K562 (cell line): ENCODE results near the gene GPD1L. TPM values are rescaled to one million over a fixed set of nuclear protein-coding genes. Genes with fewer than 3 reads are reported as not detected.

Source experiments
- ATAC-seq: fragments of 200-7000 bp; cut with Tn5 transposase; 3 replicates; pipeline ENCODE4 v1.9.1; 2020; ENCODE audit warnings: moderate library complexity
- BruUV-seq: library from RNA; stranded (reverse); fragments of 400-500 nt; replicated peaks from 2 replicates; lab custom pipeline; 2021; lab: Mats Ljungman, UMichigan
- CTCF ChIA-PET: fragments of 300-600 bp; formaldehyde crosslinking; extraction: SDS; loops from one replicate; lab custom pipeline; 2021; ENCODE audit warnings: low intra/inter-chr PET ratio; lab: Yijun Ruan, JAX
- POLR2A ChIA-PET: fragments of 300-600, 350-650 bp; sonication (Branson Sonifier 250); formaldehyde crosslinking; extraction: SDS; loops from one replicate; lab custom pipeline; 2021; ENCODE audit warnings: antibody characterized with exemption, inconsistent platforms; lab: Yijun Ruan, JAX
- DNase-seq, 4 experiments: peaks; one replicate each; pipeline versions ENCODE4 v3.0.0 to v3.0.0-alpha.2; 2011 to 2018; ENCODE audit warnings: low spot score in 3 of 4, mixed read lengths in 3 of 4; ENCODE audit errors: extremely low read depth in 1 of 4
- FAIRE-seq: peaks from 2 replicates; lab custom pipeline; 2011; peaks lifted over from hg19 to GRCh38; lab: Jason Lieb, UNC
- H2AFZ ChIP-seq: 2 replicates; pipeline ENCODE4 v1.6.0; 2011; ENCODE audit warnings: low read depth, low read length, control low read depth, inconsistent platforms
- H3K27ac ChIP-seq: fragments of 200-600 bp; 3 replicates; pipeline ENCODE4 v1.8.0; 2011; ENCODE audit warnings: low read depth, mild to moderate bottlenecking, control low read depth, inconsistent platforms, low read length, moderate library complexity, mixed read lengths; ENCODE audit errors: extremely low read depth
- H3K27me3 ChIP-seq, 2 experiments: fragments of 300-600 bp in 1 of 2; 2 replicates in 1 of 2; 3 replicates in 1 of 2; pipeline versions ENCODE4 v1.6.0 to v1.8.0; 2011; ENCODE audit warnings: inconsistent platforms in 2 of 2, low read length in 2 of 2, mild to moderate bottlenecking in 1 of 2, mixed read lengths in 1 of 2, moderate library complexity in 1 of 2; ENCODE audit not compliant: control insufficient read depth in 2 of 2, insufficient read depth in 2 of 2
- H3K36me3 ChIP-seq: fragments of 300-600 bp; 3 replicates; pipeline ENCODE4 v1.8.0; 2011; ENCODE audit warnings: mild to moderate bottlenecking, low read length, inconsistent platforms; ENCODE audit not compliant: control insufficient read depth, insufficient read depth
- H3K4me1 ChIP-seq, 2 experiments: fragments of 200-600 bp in 1 of 2; replicated peaks in 1 of 2; 2 replicates in 1 of 2; 3 replicates in 1 of 2; pipeline versions ENCODE4 v1.5.1 to v1.8.0; 2011; ENCODE audit warnings: inconsistent platforms in 2 of 2, low read length in 2 of 2, mild to moderate bottlenecking in 1 of 2, mixed read lengths in 1 of 2, moderate library complexity in 1 of 2; ENCODE audit not compliant: control insufficient read depth in 2 of 2, insufficient read depth in 2 of 2
- H3K4me2 ChIP-seq: 2 replicates; pipeline ENCODE4 v1.6.1; 2011; ENCODE audit warnings: low read length, control low read depth, inconsistent platforms, mixed read lengths; ENCODE audit not compliant: insufficient read depth
- H3K4me3 ChIP-seq: fragments of 200-600 bp; sonication (generic), shearing (Covaris generic); 2 replicates; pipeline ENCODE4 v1.5.1; 2016; ENCODE audit warnings: control low read depth, inconsistent platforms
- H3K79me2 ChIP-seq: fragments of 200-600 bp; 3 replicates; pipeline ENCODE4 v1.8.0; 2011; ENCODE audit warnings: low read length, inconsistent platforms; ENCODE audit not compliant: control insufficient read depth, insufficient read depth
- H3K9ac ChIP-seq, 2 experiments: 2 replicates each; pipeline versions ENCODE4 v1.6.0 to v1.6.1; 2011; ENCODE audit warnings: low read depth in 2 of 2, low read length in 2 of 2, control low read depth in 1 of 2, inconsistent platforms in 1 of 2, mild to moderate bottlenecking in 1 of 2, mixed read lengths in 1 of 2; ENCODE audit not compliant: insufficient read depth in 1 of 2
- H3K9me1 ChIP-seq: one replicate; pipeline ENCODE4 v1.6.0; 2011; ENCODE audit warnings: inconsistent platforms, mild to moderate bottlenecking, low read length, moderate library complexity; ENCODE audit not compliant: control insufficient read depth, insufficient read depth
- H3K9me3 ChIP-seq: replicated peaks from 2 replicates; pipeline ENCODE4 v1.5.1; 2011; ENCODE audit warnings: low read depth, low read length, inconsistent platforms; ENCODE audit not compliant: control insufficient read depth, insufficient read depth
- H4K20me1 ChIP-seq: replicated peaks from 2 replicates; pipeline ENCODE4 v1.6.1; 2011; ENCODE audit warnings: low read length, inconsistent platforms, mixed read lengths; ENCODE audit not compliant: control insufficient read depth, insufficient read depth
- CBFA2T2 ChIP-seq: fragments of 450-650 bp; conservative IDR thresholded peaks from 2 replicates; pipeline ENCODE4 v1.6.1; 2017; ENCODE audit warnings: mild to moderate bottlenecking
- CBFA2T3 ChIP-seq: fragments of 450-650 bp; IDR thresholded peaks from 2 replicates; pipeline ENCODE4 v1.6.1; 2017
- FOXK1 ChIP-seq: sonication (generic); formaldehyde crosslinking; IDR thresholded peaks from 2 replicates; pipeline ENCODE4 v1.8.0; 2022; ENCODE audit warnings: missing genetic modification reagents, mild to moderate bottlenecking, borderline replicate concordance
- OTX1 ChIP-seq: fragments of 450-650 bp; formaldehyde crosslinking; IDR thresholded peaks from 2 replicates; pipeline ENCODE4 v1.4.0; 2022; ENCODE audit warnings: mild to moderate bottlenecking
- TRIM24 ChIP-seq, 2 experiments: fragments of 450-650 bp; IDR thresholded peaks; 2 replicates each; pipeline ENCODE4 v1.6.1; 2016
- ZNF316 ChIP-seq: fragments of 450-650 bp; IDR thresholded peaks from 2 replicates; pipeline ENCODE4 v1.6.1; 2016
- WGBS: fragments of 100-300 bp; shearing (Covaris generic); methylation state at CpG from one replicate; pipeline ENCODE4 v1.1.6; 2016; ENCODE audit warnings: low coverage, mixed read lengths; ENCODE audit not compliant: insufficient coverage; ENCODE audit errors: missing lambda C conversion rate; 5-methylcytosine and 5-hydroxymethylcytosine counted together
- in situ Hi-C: fragments of 300-500 bp; cut with MboI; formaldehyde crosslinking; loops from 4 replicates; pipeline ENCODE4 v1.15.0; 2018; ENCODE audit warnings: inconsistent platforms, mixed read lengths
- intact Hi-C: fragments of 100-400 bp; cut with micrococcal nuclease; formaldehyde crosslinking; loops from 2 replicates; pipeline ENCODE4 v1.14.2; 2022
- polyA plus RNA-seq, 8 experiments: library from polyadenylated mRNA; depleted of rRNA in 4 of 8; stranded (reverse) in 5 of 8; unstranded in 3 of 8; fragments of >200 nt; fragmentation: Nextera tagmentation in 2 of 8; fragmentation: Illumina TruSeq in 1 of 8; extraction: Ambion mirVana in 2 of 8; extraction: Trizol in 1 of 8; gene quantifications; 2 replicates each; pipeline versions ENCODE4 v1.2.1 to v1.2.3, GENCODE V29; 2011 to 2014; ENCODE audit warnings: inconsistent platforms in 1 of 8, missing spikeins in 1 of 8
- total RNA-seq, 7 experiments: library from RNA; depleted of rRNA in 6 of 7; stranded (reverse); fragments of >200 nt in 6 of 7; fragmentation: Illumina TruSeq in 2 of 7; extraction: Trizol in 2 of 7; gene quantifications; 2 replicates each; pipeline versions ENCODE4 v1.2.1 to v1.2.3, GENCODE V29; 2011 to 2021; ENCODE audit warnings: low replicate concordance in 1 of 7
- TF ChIP-seq, protein P1 (sequence below): sonication (generic); formaldehyde crosslinking; IDR thresholded peaks from 2 replicates; pipeline ENCODE4 v1.8.1; 2023; ENCODE audit warnings: mild to moderate bottlenecking, missing genetic modification reagents

Gene GPD1L
- total and polyA plus RNA-seq, 9 of the 15 experiments (the other 6 are each of a cell fraction or from before 2014, with no cell fraction given) = 1.6 to 17.3 (median 12.3) TPM

DNA sequence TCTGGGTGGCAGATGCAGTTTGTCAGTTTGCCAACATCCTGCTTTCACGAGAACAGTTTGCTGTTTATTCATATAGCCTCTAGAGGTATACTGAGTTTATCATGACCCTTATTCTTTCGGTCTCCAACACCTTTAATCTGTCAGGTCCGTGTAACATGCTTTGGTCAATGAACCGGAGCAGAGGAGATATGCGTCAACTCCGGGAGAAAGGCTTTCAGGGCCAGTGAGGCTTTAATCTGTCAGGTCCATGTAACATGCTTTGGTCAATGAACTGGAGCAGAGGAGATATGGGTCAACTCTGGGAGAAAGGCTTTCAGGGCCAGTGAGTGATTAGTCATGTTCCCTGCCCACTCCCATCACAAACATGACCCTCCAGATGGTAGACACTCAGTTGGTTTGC lies 16.9 kb upstream of the GPD1L start:
- in situ Hi-C loops = no loop called here
- Histone ChIP-seq H3K79me2 (no peaks in the 10 kb centered on the region), H3K9me1 (no peaks in the 10 kb centered on the region), H4K20me1 (no peaks in the 10 kb centered on the region), H2AFZ (no peak overlapping the region), H3K4me2 (no peak overlapping the region), H3K9ac (no peak overlapping the region), H3K4me1 (peaks cover 0 to 4% of the 10 kb centered on the region in 2 experiments; a peak in 2 of 5 replicates), H3K36me3 (no peaks in the 10 kb centered on the region), H3K4me3 (no peak overlapping the region), H3K9me3 (no peaks in the 10 kb centered on the region), H3K27ac (no peak overlapping the region), H3K27me3 (no peaks in the 10 kb centered on the region; a peak in 1 of 5 replicates)
- 15% methylated on average over 6 of the region's 6 CpGs for WGBS
- ChIA-PET CTCF (no interaction called here), POLR2A (no interaction called here)
- FAIRE-seq (no peak), DNase-seq (no peak), ATAC-seq (no peak; the same call in 2 of the 3 replicates)
- no TSS peak for BruUV-seq
- TF ChIP-seq CBFA2T2 (0 out of 2 replicates have a peak, but pooled peaks have one; percentile 6), CBFA2T3 (0 out of 2 replicates have a peak, but pooled peaks have one; percentile 17), FOXK1 (CRISPR knock-in tag) (no peak)
- intact Hi-C loops = no loop called here

DNA sequence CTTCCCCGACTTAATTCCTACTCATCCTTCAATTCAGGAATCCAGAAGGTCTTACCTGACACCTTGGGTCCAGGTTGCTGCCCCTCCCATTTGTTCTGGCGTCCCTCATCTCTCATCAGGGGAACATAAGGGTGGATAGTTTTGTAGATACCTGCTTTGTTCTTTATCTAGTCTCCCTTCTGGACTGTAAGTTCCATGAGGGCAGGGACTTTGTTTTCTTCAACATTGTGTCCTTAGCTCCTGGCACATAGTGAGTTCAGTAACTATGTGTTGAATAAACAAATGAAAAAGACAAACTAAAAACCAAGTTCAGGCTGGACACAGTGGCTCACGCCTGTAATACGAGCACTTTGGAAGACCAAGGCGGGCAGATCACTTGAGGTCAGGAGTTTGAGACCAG lies 13.2 kb upstream of the GPD1L start:
- FAIRE-seq = no peak
- Histone ChIP-seq H2AFZ (no peak overlapping the region), H4K20me1 (no peaks in the 10 kb centered on the region), H3K9me1 (no peaks in the 10 kb centered on the region), H3K4me3 (no peak overlapping the region), H3K79me2 (no peaks in the 10 kb centered on the region), H3K27me3 (no peaks in the 10 kb centered on the region), H3K9ac (no peak overlapping the region), H3K9me3 (no peaks in the 10 kb centered on the region), H3K4me1 (peaks cover 0 to 4% of the 10 kb centered on the region in 2 experiments; a peak in 2 of 5 replicates), H3K4me2 (no peak overlapping the region), H3K36me3 (no peaks in the 10 kb centered on the region), H3K27ac (no peak overlapping the region)
- TF ChIP-seq, protein P1, sequence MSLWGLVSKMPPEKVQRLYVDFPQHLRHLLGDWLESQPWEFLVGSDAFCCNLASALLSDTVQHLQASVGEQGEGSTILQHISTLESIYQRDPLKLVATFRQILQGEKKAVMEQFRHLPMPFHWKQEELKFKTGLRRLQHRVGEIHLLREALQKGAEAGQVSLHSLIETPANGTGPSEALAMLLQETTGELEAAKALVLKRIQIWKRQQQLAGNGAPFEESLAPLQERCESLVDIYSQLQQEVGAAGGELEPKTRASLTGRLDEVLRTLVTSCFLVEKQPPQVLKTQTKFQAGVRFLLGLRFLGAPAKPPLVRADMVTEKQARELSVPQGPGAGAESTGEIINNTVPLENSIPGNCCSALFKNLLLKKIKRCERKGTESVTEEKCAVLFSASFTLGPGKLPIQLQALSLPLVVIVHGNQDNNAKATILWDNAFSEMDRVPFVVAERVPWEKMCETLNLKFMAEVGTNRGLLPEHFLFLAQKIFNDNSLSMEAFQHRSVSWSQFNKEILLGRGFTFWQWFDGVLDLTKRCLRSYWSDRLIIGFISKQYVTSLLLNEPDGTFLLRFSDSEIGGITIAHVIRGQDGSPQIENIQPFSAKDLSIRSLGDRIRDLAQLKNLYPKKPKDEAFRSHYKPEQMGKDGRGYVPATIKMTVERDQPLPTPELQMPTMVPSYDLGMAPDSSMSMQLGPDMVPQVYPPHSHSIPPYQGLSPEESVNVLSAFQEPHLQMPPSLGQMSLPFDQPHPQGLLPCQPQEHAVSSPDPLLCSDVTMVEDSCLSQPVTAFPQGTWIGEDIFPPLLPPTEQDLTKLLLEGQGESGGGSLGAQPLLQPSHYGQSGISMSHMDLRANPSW (CRISPR knock-in tag) = no peak
- peak; percentile 54 for TF ChIP-seq ZNF316
- 0 out of 4 replicates have a peak, but pooled peaks of 1 of the 2 experiments have one; percentile 20 for TF ChIP-seq TRIM24 (IDR thresholded peaks at IDR 0.05)
- TF ChIP-seq OTX1 = no peak
- ChIA-PET CTCF (no interaction called here), POLR2A (no interaction called here)
- intact Hi-C loops (no loop called here), in situ Hi-C loops (no loop called here)
- WGBS = 21% methylated on average over 5 of the region's 5 CpGs
- no TSS peak for BruUV-seq
- no peak for ATAC-seq
- no peak for DNase-seq
